PC-3 (cell line): ENCODE results near the gene LAMB4. TPM values are rescaled to one million over a fixed set of nuclear protein-coding genes. Genes with fewer than 3 reads are reported as not detected.

Experiments
- ATAC-seq: fragments of 200-7000 bp; cut with Tn5 transposase; 2 replicates; pipeline ENCODE4 v1.9.1; 2020; ENCODE audit warnings: mild to moderate bottlenecking, moderate library complexity
- BruUV-seq: library from RNA; stranded (reverse); fragments of 400-500 nt; replicated peaks from 2 replicates; lab custom pipeline; 2021; lab: Mats Ljungman, UMichigan
- CTCF ChIA-PET: fragments of 300-600 bp; sonication (Branson Sonifier 250); formaldehyde crosslinking; loops from one replicate; lab custom pipeline; 2022; ENCODE audit warnings: antibody characterized with exemption; lab: Charles Lee
- POLR2A ChIA-PET: fragments of 300-600 bp; sonication (Branson Sonifier 250); formaldehyde crosslinking; loops from one replicate; lab custom pipeline; 2022; ENCODE audit warnings: antibody characterized with exemption; ENCODE audit not compliant: unreplicated experiment; lab: Charles Lee
- DNase-seq: peaks from one replicate; pipeline ENCODE4 v3.0.0-alpha.2; 2015
- H2AFZ ChIP-seq: fragments of 300-600 bp; sonication (generic); 2 replicates; pipeline ENCODE4 v1.6.0; 2016; ENCODE audit warnings: antibody characterized with exemption, low read length
- H3F3A ChIP-seq: fragments of 300-600 bp; sonication (generic); one replicate; pipeline ENCODE4 v1.6.0; 2017; ENCODE audit warnings: antibody characterized with exemption, low read length, control low read depth, mild to moderate bottlenecking; ENCODE audit not compliant: unreplicated experiment
- H3K27ac ChIP-seq: fragments of 300-600 bp; sonication (generic); 2 replicates; pipeline ENCODE4 v1.5.1; 2016; ENCODE audit warnings: mild to moderate bottlenecking, low read length
- H3K27me3 ChIP-seq: fragments of 300-600 bp; sonication (generic); 2 replicates; pipeline ENCODE4 v1.6.1; 2016; ENCODE audit warnings: low read length, mixed read lengths
- H3K36me3 ChIP-seq: fragments of 300-600 bp; sonication (generic); 2 replicates; pipeline ENCODE4 v1.6.1; 2016; ENCODE audit warnings: low read depth, mixed run types, low read length, mixed read lengths
- H3K4me1 ChIP-seq: fragments of 300-600 bp; sonication (generic); 2 replicates; pipeline ENCODE4 v1.5.1; 2016; ENCODE audit warnings: low read length; ENCODE audit not compliant: insufficient read depth
- H3K4me2 ChIP-seq: fragments of 300-600 bp; sonication (generic); 2 replicates; pipeline ENCODE4 v1.6.0; 2016; ENCODE audit warnings: low read length
- H3K4me3 ChIP-seq: fragments of 300-600 bp; sonication (generic); 2 replicates; pipeline ENCODE4 v1.5.1; 2016; ENCODE audit warnings: mild to moderate bottlenecking, low read length, mixed read lengths
- H3K79me2 ChIP-seq: fragments of 300-600 bp; sonication (generic); 2 replicates; pipeline ENCODE4 v1.6.1; 2017; ENCODE audit warnings: low read length, mixed read lengths
- H3K9ac ChIP-seq: fragments of 300-600 bp; sonication (generic); 2 replicates; pipeline ENCODE4 v1.6.0; 2016; ENCODE audit warnings: mild to moderate bottlenecking, low read length
- H3K9me2 ChIP-seq: fragments of 300-600 bp; sonication (generic); replicated peaks from 2 replicates; pipeline ENCODE4 v1.6.1; 2016; ENCODE audit warnings: mixed run types, low read length, mixed read lengths
- H3K9me3 ChIP-seq: fragments of 300-600 bp; sonication (generic); 2 replicates; pipeline ENCODE4 v1.6.1; 2016; ENCODE audit warnings: low read length, mixed read lengths
- H4K20me1 ChIP-seq: fragments of 300-600 bp; sonication (generic); 2 replicates; pipeline ENCODE4 v1.6.1; 2016; ENCODE audit warnings: low read length, mixed read lengths
- EZH2 ChIP-seq: fragments of 300-600 bp; sonication (generic); IDR thresholded peaks from one replicate; pipeline ENCODE4 v1.6.1; 2017; ENCODE audit warnings: antibody characterized with exemption, mild to moderate bottlenecking, low read length; ENCODE audit not compliant: unreplicated experiment
- EZH2phosphoT487 ChIP-seq: fragments of 300-600 bp; sonication (generic); IDR thresholded peaks from 2 replicates; pipeline ENCODE4 v1.6.1; 2018; ENCODE audit warnings: mild to moderate bottlenecking, antibody characterized with exemption, low read length, borderline replicate concordance
- intact Hi-C: fragments of 100-400 bp; cut with micrococcal nuclease; formaldehyde crosslinking; loops from 2 replicates; pipeline ENCODE4 v1.9.0; 2023
- total RNA-seq: library from RNA; depleted of rRNA; stranded (reverse); fragments of >200 nt; gene quantifications from 2 replicates; pipeline ENCODE4 v1.2.3, GENCODE V29; 2014
- TF ChIP-seq, protein P1 (sequence below): fragments of 300-600 bp; sonication (generic); conservative IDR thresholded peaks from 2 replicates; pipeline ENCODE4 v1.5.1; 2017; ENCODE audit warnings: antibody characterized with exemption, low read depth, mild to moderate bottlenecking, low read length

The LAMB4 gene
- total RNA-seq, 1 experiment from 2014 or later: 0.04 TPM

DNA sequence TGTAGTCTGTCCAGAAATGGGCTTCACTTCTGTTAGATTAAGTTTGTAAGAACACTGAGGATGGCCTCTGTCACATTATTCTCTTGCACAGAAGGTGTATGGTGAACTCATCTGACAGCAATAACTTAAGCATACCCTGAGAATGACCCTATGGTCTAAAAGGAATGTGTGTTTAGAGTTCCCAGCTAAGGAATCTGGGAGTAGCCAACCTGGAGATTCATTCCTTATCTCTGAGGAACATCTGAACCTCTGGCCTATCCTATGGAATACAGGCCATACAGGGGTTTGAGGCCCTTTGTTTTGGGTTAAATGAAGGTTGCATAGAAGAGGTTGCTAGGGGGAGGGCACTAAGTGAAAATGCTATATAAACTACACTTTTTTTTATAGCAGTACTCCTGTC, 41.4 kb downstream of the LAMB4 start:
- Histone ChIP-seq H3K4me3 (no peak overlapping the region), H3K27ac (no peak overlapping the region)
- no peak for ATAC-seq

DNA sequence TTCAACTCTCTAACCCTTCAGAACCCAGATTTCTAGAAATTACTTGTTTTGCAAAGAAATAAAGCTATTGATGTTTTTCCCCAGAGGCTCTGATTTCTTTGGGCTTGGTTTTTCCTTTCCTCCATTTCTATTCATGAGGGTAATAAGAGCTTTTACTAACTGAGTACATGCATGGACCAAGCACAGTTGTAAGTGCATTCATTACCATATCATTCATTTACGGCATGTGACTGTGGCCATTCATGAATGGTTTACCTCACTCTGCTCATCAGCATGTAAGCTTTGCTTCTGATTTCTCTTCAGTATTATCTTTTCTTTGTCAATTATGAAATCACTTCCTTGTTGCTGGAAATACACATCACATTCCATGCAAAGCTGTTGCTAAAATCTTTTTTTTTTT, 42.4 kb downstream of the LAMB4 start:
- intact Hi-C loops: no loop called here
- no peak overlapping the region for H2AFZ ChIP-seq
- H3K79me2 ChIP-seq: no peaks in the 10 kb centered on the region
- no peaks in the 10 kb centered on the region for H3K9me3 ChIP-seq
- ATAC-seq (no peak), DNase-seq (no peak)
- H3K4me2 ChIP-seq: no peak overlapping the region
- H3K4me1 ChIP-seq: peaks cover 13% of the 10 kb centered on the region; the same call in 1 of the 2 replicates
- BruUV-seq: no TSS peak
- no peak overlapping the region for H3K4me3 ChIP-seq
- H3K27me3 ChIP-seq: no peaks in the 10 kb centered on the region
- ChIA-PET CTCF (no interaction called here), POLR2A (no interaction called here)
- H3K9me2 ChIP-seq: no peaks in the 10 kb centered on the region
- no peak overlapping the region for H3K27ac ChIP-seq
- no peaks in the 10 kb centered on the region for H3F3A ChIP-seq
- TF ChIP-seq EZH2 (no peak), EZH2phosphoT487 (no peak)
- TF ChIP-seq, protein P1, sequence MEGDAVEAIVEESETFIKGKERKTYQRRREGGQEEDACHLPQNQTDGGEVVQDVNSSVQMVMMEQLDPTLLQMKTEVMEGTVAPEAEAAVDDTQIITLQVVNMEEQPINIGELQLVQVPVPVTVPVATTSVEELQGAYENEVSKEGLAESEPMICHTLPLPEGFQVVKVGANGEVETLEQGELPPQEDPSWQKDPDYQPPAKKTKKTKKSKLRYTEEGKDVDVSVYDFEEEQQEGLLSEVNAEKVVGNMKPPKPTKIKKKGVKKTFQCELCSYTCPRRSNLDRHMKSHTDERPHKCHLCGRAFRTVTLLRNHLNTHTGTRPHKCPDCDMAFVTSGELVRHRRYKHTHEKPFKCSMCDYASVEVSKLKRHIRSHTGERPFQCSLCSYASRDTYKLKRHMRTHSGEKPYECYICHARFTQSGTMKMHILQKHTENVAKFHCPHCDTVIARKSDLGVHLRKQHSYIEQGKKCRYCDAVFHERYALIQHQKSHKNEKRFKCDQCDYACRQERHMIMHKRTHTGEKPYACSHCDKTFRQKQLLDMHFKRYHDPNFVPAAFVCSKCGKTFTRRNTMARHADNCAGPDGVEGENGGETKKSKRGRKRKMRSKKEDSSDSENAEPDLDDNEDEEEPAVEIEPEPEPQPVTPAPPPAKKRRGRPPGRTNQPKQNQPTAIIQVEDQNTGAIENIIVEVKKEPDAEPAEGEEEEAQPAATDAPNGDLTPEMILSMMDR: no peak
- no peak overlapping the region for H3K9ac ChIP-seq
- no peaks in the 10 kb centered on the region for H4K20me1 ChIP-seq
- no peaks in the 10 kb centered on the region for H3K36me3 ChIP-seq

More for the DNA sequence above, 41.4 kb downstream of the LAMB4 start:
- no peaks in the 10 kb centered on the region for H3K27me3 ChIP-seq
- H3K4me1 ChIP-seq: peaks cover 13% of the 10 kb centered on the region; the same call in 1 of the 2 replicates
- ChIA-PET CTCF (no interaction called here), POLR2A (interaction anchor here (0.7 kb wide), 1 partner anchor 24 kb away, joined by 6 read pairs; no protein-coding TSS in a partner anchor)
- no peak for DNase-seq
- H3K9me2 ChIP-seq: no peaks in the 10 kb centered on the region
- H3K9ac ChIP-seq: no peak overlapping the region
- H3K36me3 ChIP-seq: no peaks in the 10 kb centered on the region
- H4K20me1 ChIP-seq: no peaks in the 10 kb centered on the region
- H3K9me3 ChIP-seq: no peaks in the 10 kb centered on the region
- H3K4me2 ChIP-seq: no peak overlapping the region
- no peaks in the 10 kb centered on the region for H3K79me2 ChIP-seq
- no peaks in the 10 kb centered on the region for H3F3A ChIP-seq
- no peak overlapping the region for H2AFZ ChIP-seq
- no TSS peak for BruUV-seq
- TF ChIP-seq, protein P1: no peak
- TF ChIP-seq EZH2phosphoT487: no peak
- intact Hi-C loops: no loop called here

GRCh38 chr7:108086962-108087361, 43.2 kb downstream of the LAMB4 start:
- H4K20me1 ChIP-seq: no peaks in the 10 kb centered on the region
- H3K4me2 ChIP-seq: no peak overlapping the region
- ChIA-PET CTCF (no interaction called here), POLR2A (no interaction called here)
- no peaks in the 10 kb centered on the region for H3K9me2 ChIP-seq
- ATAC-seq (no peak), DNase-seq (no peak)
- H3K4me3 ChIP-seq: no peak overlapping the region
- no peaks in the 10 kb centered on the region for H3K79me2 ChIP-seq
- H3F3A ChIP-seq: no peaks in the 10 kb centered on the region
- H3K27me3 ChIP-seq: no peaks in the 10 kb centered on the region
- no peak overlapping the region for H3K27ac ChIP-seq
- H3K9me3 ChIP-seq: no peaks in the 10 kb centered on the region
- H3K4me1 ChIP-seq: peaks cover 13% of the 10 kb centered on the region; the same call in 1 of the 2 replicates
- no TSS peak for BruUV-seq
- no peaks in the 10 kb centered on the region for H3K36me3 ChIP-seq
- no peak for TF ChIP-seq EZH2
- no peak for TF ChIP-seq EZH2phosphoT487
- TF ChIP-seq, protein P1: no peak
- no peak overlapping the region for H2AFZ ChIP-seq
- no peak overlapping the region for H3K9ac ChIP-seq
- intact Hi-C loops: no loop called here
